GM12872 (cell line): ENCODE data around the gene UBE2F.

ENCODE experiments used
- TF ChIP-seq, protein P1 (sequence below): IDR thresholded peaks from 3 replicates; pipeline ENCODE4 v1.5.1; 2011; ENCODE audit warnings: low read depth, mild to moderate bottlenecking, low read length, moderate library complexity; ENCODE audit not compliant: insufficient read depth

The UBE2F gene

DNA sequence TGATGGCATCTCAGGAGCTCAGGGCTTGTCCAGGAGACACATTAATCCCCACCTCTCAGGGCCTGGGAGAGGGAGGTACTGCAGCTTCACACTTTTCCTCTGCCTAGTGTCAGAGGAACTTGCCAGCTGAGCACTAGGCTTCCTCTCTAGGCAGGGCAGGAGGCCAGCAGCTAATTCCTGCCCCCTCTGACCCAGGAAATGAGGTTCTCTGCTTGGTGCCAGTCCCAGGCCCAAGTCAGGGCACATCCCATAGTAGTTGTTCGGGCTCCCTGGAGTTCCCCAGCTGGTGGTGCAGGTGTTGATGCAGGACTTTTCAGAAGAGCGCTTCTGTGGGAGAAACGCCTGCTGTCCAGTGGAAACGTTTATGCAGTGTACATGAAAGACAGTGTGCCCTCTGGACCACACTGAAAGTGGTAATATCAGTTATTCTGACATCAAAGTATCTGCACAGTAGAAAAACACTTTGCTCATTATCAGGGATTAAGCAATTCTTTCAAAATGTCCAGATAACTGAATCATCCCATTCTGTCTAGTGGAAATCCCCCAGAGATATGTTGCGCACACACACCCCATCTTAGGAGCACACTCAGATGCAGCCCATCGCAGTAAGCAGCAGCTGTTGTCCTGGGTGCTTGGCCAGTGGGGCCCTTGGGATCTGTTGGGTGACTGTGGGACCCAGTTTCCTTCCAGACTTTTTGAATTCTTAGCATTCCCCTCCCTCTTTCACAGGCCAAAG is 76.2 kb downstream of the UBE2F start:
- TF ChIP-seq, protein P1, sequence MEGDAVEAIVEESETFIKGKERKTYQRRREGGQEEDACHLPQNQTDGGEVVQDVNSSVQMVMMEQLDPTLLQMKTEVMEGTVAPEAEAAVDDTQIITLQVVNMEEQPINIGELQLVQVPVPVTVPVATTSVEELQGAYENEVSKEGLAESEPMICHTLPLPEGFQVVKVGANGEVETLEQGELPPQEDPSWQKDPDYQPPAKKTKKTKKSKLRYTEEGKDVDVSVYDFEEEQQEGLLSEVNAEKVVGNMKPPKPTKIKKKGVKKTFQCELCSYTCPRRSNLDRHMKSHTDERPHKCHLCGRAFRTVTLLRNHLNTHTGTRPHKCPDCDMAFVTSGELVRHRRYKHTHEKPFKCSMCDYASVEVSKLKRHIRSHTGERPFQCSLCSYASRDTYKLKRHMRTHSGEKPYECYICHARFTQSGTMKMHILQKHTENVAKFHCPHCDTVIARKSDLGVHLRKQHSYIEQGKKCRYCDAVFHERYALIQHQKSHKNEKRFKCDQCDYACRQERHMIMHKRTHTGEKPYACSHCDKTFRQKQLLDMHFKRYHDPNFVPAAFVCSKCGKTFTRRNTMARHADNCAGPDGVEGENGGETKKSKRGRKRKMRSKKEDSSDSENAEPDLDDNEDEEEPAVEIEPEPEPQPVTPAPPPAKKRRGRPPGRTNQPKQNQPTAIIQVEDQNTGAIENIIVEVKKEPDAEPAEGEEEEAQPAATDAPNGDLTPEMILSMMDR: no peak

DNA sequence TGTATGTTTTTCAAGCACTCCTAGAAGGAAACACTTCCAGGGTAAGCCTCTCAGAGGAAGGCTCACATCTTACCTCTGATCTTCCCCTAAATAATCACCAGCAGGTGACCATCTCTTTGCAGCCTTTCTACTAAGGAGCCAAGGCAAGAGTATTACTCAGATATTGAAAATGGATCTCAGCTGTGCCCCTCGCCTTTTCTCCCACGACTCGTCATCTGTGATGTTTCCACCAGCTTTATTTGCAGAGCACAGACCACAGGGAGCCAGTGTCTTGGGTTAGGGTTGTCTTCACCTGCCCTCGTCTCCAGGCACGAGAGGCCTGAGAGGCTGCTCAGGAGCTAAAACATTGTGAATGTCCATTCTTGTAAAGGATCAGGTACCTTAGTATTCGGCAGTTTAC is 77.0 kb downstream of the UBE2F start:
- TF ChIP-seq, protein P1: no peak

DNA sequence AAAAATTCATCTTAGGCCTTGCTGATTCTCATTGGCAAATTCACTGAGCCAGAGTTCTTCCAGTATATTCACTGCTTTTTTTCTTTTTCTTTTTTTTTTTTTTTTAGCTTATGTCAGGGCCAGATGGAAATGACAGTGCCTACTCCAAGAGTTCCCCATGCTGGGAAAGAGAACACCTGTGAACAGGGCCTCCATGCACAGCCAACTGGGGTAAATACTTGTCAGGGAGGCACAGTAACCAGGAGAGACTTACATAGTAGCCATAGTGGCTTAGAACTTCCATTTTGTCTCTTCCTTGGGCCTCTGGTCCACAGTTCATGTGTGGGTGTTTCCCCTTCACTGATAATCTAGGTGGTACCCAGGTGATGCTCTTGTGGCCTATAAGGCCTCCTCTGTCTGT is 78.8 kb downstream of the UBE2F start:
- TF ChIP-seq, protein P1: no peak

DNA sequence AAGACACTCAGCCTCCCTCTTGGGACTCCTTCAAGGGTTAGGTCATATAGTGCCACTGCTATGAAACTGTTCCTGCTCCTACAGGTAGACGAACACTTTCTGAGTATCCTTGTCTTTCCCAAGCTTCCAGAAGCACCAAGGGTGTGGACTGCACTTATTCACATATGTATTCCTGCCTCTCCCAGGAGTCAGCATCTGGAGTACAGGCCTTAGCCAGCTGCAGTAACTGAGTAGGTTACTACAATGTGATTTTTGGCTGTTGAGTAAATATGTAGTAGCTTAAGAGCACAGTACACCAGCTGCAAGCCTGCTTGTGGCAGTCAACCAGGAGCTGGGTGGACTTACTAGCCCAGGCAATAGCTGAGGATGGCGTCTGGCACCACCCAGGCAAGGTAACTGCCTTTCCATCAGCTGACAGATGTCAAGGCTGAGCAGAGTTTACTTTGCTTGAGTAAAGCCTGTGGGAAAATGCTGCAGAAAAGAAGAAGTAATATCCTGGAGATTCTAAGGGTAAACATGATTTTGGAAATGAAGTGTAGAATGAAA is 80.0 kb downstream of the UBE2F start:
- TF ChIP-seq, protein P1: no peak

DNA sequence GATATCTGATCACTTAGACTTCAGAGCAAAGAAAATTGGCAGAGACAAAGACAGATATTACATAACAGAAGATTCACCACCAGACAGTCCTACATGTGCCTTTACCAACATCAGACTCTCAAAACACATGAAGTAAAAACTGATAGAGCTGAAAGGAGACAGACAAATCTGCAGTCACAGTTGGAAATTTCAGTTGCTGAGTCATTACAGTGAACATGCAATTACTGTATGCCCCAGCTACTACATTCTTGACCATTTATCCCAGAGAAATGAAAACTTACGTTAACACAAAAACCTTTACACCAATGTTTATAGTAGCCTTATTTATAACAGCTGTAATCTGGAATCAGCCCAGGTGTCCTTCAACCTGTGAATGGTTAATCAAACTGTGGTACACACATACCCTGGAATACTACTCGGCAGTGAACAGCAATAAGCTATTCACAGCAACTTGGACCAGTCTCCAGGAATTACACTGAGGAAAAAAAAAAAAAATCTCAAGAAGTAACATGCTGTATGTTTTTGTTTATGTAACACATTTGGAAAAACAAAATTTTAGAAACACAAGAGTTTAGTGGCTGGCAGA is 86.5 kb downstream of the UBE2F start:
- TF ChIP-seq, protein P1: no peak

DNA sequence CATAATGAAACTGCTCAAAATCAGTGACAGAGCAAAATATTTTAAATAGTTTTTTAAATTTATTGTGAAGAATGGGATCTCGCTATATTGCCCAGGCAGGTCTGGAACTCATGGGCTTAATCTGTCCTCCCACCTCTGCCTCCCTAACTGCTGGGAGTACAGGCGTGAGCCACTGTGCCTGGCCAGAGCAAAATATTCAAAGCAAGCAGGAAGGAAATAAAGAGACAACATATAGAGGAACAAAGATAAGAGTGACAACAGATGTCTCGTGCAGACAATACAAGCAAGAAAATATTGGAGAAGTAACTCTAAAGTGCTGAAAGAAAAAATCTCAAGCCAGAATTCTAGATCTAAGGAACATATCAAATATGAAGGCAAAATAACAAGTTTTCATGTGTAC is 89.0 kb downstream of the UBE2F start:
- TF ChIP-seq, protein P1: no peak

DNA sequence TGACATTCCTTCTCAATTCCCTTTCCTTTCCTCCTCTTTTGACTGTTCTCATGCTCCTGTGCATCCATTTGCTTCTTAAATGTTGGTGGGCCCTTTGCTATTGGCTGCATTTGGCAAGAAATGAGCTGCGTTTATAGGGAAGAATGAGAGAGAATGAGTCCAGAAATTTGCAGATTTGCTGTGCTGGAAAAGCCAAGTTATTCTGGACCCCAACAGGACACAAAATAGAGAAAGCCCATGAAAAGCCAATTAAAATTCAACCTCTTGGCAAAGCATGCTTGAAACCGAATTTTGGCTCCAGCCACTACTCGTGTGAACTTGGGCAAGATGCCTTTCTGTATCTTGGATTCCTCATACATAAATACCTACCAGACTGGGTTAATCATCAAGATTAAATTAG is 92.7 kb downstream of the UBE2F start:
- TF ChIP-seq, protein P1: no peak
